IPS-15b (cell line): Measurements from ENCODE around the gene LRRC26.
A peak's percentile ranks its signal among the peaks of the same experiment; 100 is the strongest.

ENCODE experiments used
- H3K27me3 ChIP-seq: one replicate; pipeline ENCODE4 v1.6.1; 2013; ENCODE audit warnings: low read length; ENCODE audit not compliant: control insufficient read depth, insufficient read depth
- H3K36me3 ChIP-seq: one replicate; pipeline ENCODE4 v1.6.1; 2013; ENCODE audit warnings: low read length; ENCODE audit not compliant: control insufficient read depth, insufficient read depth
- H3K4me1 ChIP-seq: one replicate; pipeline ENCODE4 v1.6.1; 2013; ENCODE audit warnings: mild to moderate bottlenecking, low read length; ENCODE audit not compliant: control insufficient read depth, insufficient read depth
- H3K4me3 ChIP-seq: one replicate; pipeline ENCODE4 v1.5.1; 2013; ENCODE audit warnings: low read depth, low read length
- H3K9ac ChIP-seq: one replicate; pipeline ENCODE4 v1.6.1; 2013; ENCODE audit warnings: low read depth, mild to moderate bottlenecking, low read length
- H3K9me3 ChIP-seq: one replicate; pipeline ENCODE4 v1.6.1; 2013; ENCODE audit warnings: mild to moderate bottlenecking, low read length; ENCODE audit not compliant: control insufficient read depth, insufficient read depth

Gene LRRC26

GRCh38 chr9:137149942-137150616, 19.8 kb downstream of the LRRC26 start:
- no peaks in the 10 kb centered on the region for H3K4me1 ChIP-seq
- peaks cover 12% of the 10 kb centered on the region for H3K27me3 ChIP-seq
- peak overlapping the region; percentile 16 for H3K9ac ChIP-seq
- no peaks in the 10 kb centered on the region for H3K9me3 ChIP-seq
- no peaks in the 10 kb centered on the region for H3K36me3 ChIP-seq
- no peak overlapping the region for H3K4me3 ChIP-seq

GRCh38 chr9:137149363-137149762, 20.5 kb downstream of the LRRC26 start:
- no peaks in the 10 kb centered on the region for H3K36me3 ChIP-seq

GRCh38 chr9:137148661-137149060, 21.2 kb downstream of the LRRC26 start:
- Histone ChIP-seq H3K36me3 (no peaks in the 10 kb centered on the region), H3K4me1 (no peaks in the 10 kb centered on the region), H3K9ac (no peak overlapping the region), H3K27me3 (peaks cover 7% of the 10 kb centered on the region), H3K4me3 (no peak overlapping the region), H3K9me3 (no peaks in the 10 kb centered on the region)

More at GRCh38 chr9:137149363-137149762, 20.5 kb downstream of the LRRC26 start:
- H3K4me3 ChIP-seq, result no peak overlapping the region
- no peak overlapping the region for H3K9ac ChIP-seq
- peaks cover 7% of the 10 kb centered on the region for H3K27me3 ChIP-seq
- no peaks in the 10 kb centered on the region for H3K4me1 ChIP-seq
- H3K9me3 ChIP-seq, result no peaks in the 10 kb centered on the region

- Histone ChIP-seq H3K4me1 (no peaks in the 10 kb centered on the region), H3K9ac (no peak overlapping the region), H3K9me3 (no peaks in the 10 kb centered on the region), H3K4me3 (no peak overlapping the region), H3K27me3 (peaks cover 7% of the 10 kb centered on the region), H3K36me3 (no peaks in the 10 kb centered on the region)
Observed at GRCh38 chr9:137148242-137148641, 21.6 kb downstream of the LRRC26 start.

- H3K4me1 ChIP-seq, result no peaks in the 10 kb centered on the region
- H3K4me3 ChIP-seq, result no peak overlapping the region
- H3K9ac ChIP-seq, result no peak overlapping the region
- H3K27me3 ChIP-seq, result peaks cover 4% of the 10 kb centered on the region
- H3K36me3 ChIP-seq, result no peaks in the 10 kb centered on the region
- H3K9me3 ChIP-seq, result no peaks in the 10 kb centered on the region
Observed at GRCh38 chr9:137147793-137148160, 22.1 kb downstream of the LRRC26 start.

GRCh38 chr9:137147091-137147792, 22.6 kb downstream of the LRRC26 start:
- Histone ChIP-seq H3K36me3 (no peaks in the 10 kb centered on the region), H3K27me3 (peaks cover 7% of the 10 kb centered on the region), H3K9ac (no peak overlapping the region), H3K9me3 (no peaks in the 10 kb centered on the region), H3K4me1 (no peaks in the 10 kb centered on the region), H3K4me3 (no peak overlapping the region)

- H3K27me3 ChIP-seq, result peaks cover 14% of the 10 kb centered on the region
- H3K9ac ChIP-seq, result no peak overlapping the region
Observed at GRCh38 chr9:137146527-137146918, 23.3 kb downstream of the LRRC26 start.

GRCh38 chr9:137145731-137146526, 23.9 kb downstream of the LRRC26 start:
- H3K9me3 ChIP-seq, result no peaks in the 10 kb centered on the region
- no peaks in the 10 kb centered on the region for H3K36me3 ChIP-seq
- no peak overlapping the region for H3K4me3 ChIP-seq
- no peaks in the 10 kb centered on the region for H3K4me1 ChIP-seq
- no peak overlapping the region for H3K9ac ChIP-seq
- peaks cover 20% of the 10 kb centered on the region for H3K27me3 ChIP-seq

More at GRCh38 chr9:137146527-137146918, 23.3 kb downstream of the LRRC26 start:
- Histone ChIP-seq H3K4me3 (no peak overlapping the region), H3K36me3 (no peaks in the 10 kb centered on the region), H3K4me1 (no peaks in the 10 kb centered on the region), H3K9me3 (no peaks in the 10 kb centered on the region)

- H3K9me3 ChIP-seq, result no peaks in the 10 kb centered on the region
- no peaks in the 10 kb centered on the region for H3K36me3 ChIP-seq
- H3K4me3 ChIP-seq, result no peak overlapping the region
- H3K9ac ChIP-seq, result no peak overlapping the region
- peaks cover 40% of the 10 kb centered on the region for H3K27me3 ChIP-seq
- H3K4me1 ChIP-seq, result no peaks in the 10 kb centered on the region
Observed at GRCh38 chr9:137143459-137143858, 26.4 kb downstream of the LRRC26 start.

GRCh38 chr9:137141976-137142936, 27.6 kb downstream of the LRRC26 start:
- Histone ChIP-seq H3K9me3 (no peaks in the 10 kb centered on the region), H3K27me3 (peaks cover 50% of the 10 kb centered on the region), H3K4me3 (no peak overlapping the region), H3K4me1 (no peaks in the 10 kb centered on the region), H3K9ac (no peak overlapping the region), H3K36me3 (no peaks in the 10 kb centered on the region)
